OCI-LY7 (cell line): Measurements from ENCODE around the gene COL23A1. TPM values are rescaled to one million over a fixed set of nuclear protein-coding genes. Genes with fewer than 3 reads are reported as not detected.

Experiments used
- BruUV-seq: library from RNA; stranded (reverse); fragments of 400-500 nt; replicated peaks from 2 replicates; lab custom pipeline; 2021; lab: Mats Ljungman, UMichigan
- CTCF ChIA-PET: fragments of 300-600 bp; sonication (Branson Sonifier 250); formaldehyde crosslinking; loops from one replicate; lab custom pipeline; 2022; ENCODE audit warnings: antibody characterized with exemption; ENCODE audit not compliant: unreplicated experiment; lab: Charles Lee
- POLR2A ChIA-PET: fragments of 300-600 bp; sonication (Branson Sonifier 250); formaldehyde crosslinking; loops from one replicate; lab custom pipeline; 2022; ENCODE audit warnings: antibody characterized with exemption; lab: Charles Lee
- DNase-seq: peaks from one replicate; pipeline ENCODE4 v3.0.0-alpha.2; 2015; ENCODE audit warnings: low spot score
- H2AFZ ChIP-seq: fragments of 200-600 bp; sonication (generic), shearing (Covaris generic); 2 replicates; pipeline ENCODE4 v1.6.1; 2014; ENCODE audit warnings: mild to moderate bottlenecking, antibody characterized with exemption, low read length, moderate library complexity
- H3K27ac ChIP-seq: fragments of 200-600 bp; sonication (generic); 2 replicates; pipeline ENCODE4 v1.5.1; 2014; ENCODE audit warnings: mixed run types, low read depth, mild to moderate bottlenecking, moderate library complexity, low read length, inconsistent platforms; ENCODE audit not compliant: poor library complexity, severe bottlenecking
- H3K36me3 ChIP-seq: fragments of 200-600 bp; sonication (generic); 2 replicates; pipeline ENCODE4 v1.6.1; 2014; ENCODE audit warnings: mild to moderate bottlenecking, antibody characterized with exemption, low read length, moderate library complexity, mixed read lengths; ENCODE audit not compliant: insufficient read depth
- H3K4me1 ChIP-seq: fragments of 200-600 bp; sonication (generic); 2 replicates; pipeline ENCODE4 v1.5.1; 2014; ENCODE audit warnings: mild to moderate bottlenecking, low read length; ENCODE audit not compliant: insufficient read depth, poor library complexity, severe bottlenecking
- H3K4me2 ChIP-seq: fragments of 200-600 bp; sonication (generic); 2 replicates; pipeline ENCODE4 v1.6.1; 2014; ENCODE audit warnings: mild to moderate bottlenecking, low read length
- H3K4me3 ChIP-seq: fragments of 200-600 bp; sonication (generic); 2 replicates; pipeline ENCODE4 v1.5.1; 2014; ENCODE audit warnings: mild to moderate bottlenecking, low read depth, low read length; ENCODE audit not compliant: poor library complexity, severe bottlenecking
- H3K79me2 ChIP-seq: fragments of 200-600 bp; sonication (generic); 2 replicates; pipeline ENCODE4 v1.6.1; 2016; ENCODE audit warnings: low read depth, mild to moderate bottlenecking, low read length, moderate library complexity, mixed read lengths; ENCODE audit not compliant: insufficient read depth
- H3K9me2 ChIP-seq: fragments of 200-600 bp; sonication (generic); 2 replicates; pipeline ENCODE4 v1.6.1; 2016; ENCODE audit warnings: mild to moderate bottlenecking, low read length, mixed read lengths; ENCODE audit not compliant: insufficient read depth
- H3K9me3 ChIP-seq: fragments of 200-600 bp; sonication (generic); 2 replicates; pipeline ENCODE4 v1.6.1; 2014; ENCODE audit warnings: mild to moderate bottlenecking, mixed run types, low read length, mixed read lengths
- H4K20me1 ChIP-seq: fragments of 200-600 bp; sonication (generic); 2 replicates; pipeline ENCODE4 v1.6.1; 2014; ENCODE audit warnings: mild to moderate bottlenecking, antibody characterized with exemption, low read length, moderate library complexity, mixed read lengths; ENCODE audit not compliant: insufficient read depth
- EZH2phosphoT487 ChIP-seq: fragments of 200-600 bp; sonication (generic); IDR thresholded peaks from 2 replicates; pipeline ENCODE4 v1.6.1; 2018; ENCODE audit warnings: low read depth, borderline replicate concordance, mild to moderate bottlenecking, mixed run types, antibody characterized with exemption, low read length, moderate library complexity, mixed read lengths
- intact Hi-C: fragments of 100-400 bp; cut with micrococcal nuclease; formaldehyde crosslinking; loops from one replicate; pipeline ENCODE4 v1.10.0; 2022; ENCODE audit not compliant: unreplicated experiment
- total RNA-seq, 2 experiments: library from RNA; depleted of rRNA in 1 of 2; stranded (reverse); fragments of >200 nt in 1 of 2; shearing (Covaris generic) in 1 of 2; gene quantifications; 2 replicates each; pipeline ENCODE4 v1.2.3, GENCODE V29; 2014 to 2022
- TF ChIP-seq, protein P1 (sequence below): fragments of 200-600 bp; sonication (generic); conservative IDR thresholded peaks from 2 replicates; pipeline ENCODE4 v1.5.1; 2014; ENCODE audit warnings: mild to moderate bottlenecking, antibody characterized with exemption, low read length, moderate library complexity, mixed read lengths

Gene COL23A1
- total RNA-seq, 2 experiments from 2014 or later: 0.53 TPM; not detected in 1

DNA sequence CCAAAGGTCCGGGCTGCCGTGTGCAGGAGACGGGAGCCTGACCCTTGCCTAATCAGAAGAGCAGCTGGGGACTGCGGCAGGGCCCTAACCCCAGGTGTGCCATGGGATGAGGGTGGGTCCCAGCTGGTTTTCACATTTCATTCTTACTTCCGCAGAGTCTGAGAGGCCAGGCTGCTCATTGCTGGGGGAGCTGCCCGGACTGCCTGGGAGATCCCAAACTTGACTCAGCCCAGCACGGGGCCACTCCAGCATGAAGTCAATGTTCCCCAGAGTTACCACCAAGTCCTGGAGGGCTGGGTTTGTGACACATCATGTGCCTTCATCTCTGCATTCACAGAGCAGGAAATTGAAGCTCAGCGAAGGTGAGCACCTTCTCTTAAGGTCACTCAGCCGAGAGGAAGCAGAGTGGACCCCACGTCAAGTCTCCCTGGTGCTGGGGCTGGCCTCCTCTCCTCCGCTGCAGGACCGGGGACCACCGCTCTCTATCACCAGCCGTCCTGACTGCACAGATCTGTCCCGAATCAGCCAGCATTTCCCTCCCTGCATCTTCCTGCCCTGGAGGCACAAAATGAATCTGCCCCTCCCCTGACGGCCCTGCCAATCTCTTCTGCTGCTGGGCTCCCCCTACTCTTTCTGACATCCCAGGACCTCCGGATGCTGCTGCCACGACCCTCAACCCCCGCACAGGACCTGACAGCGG lies 303.0 kb downstream of the COL23A1 start:
- CTCF ChIA-PET: no interaction called here
- H3K36me3 ChIP-seq: no peaks in the 10 kb centered on the region
- H3K9me2 ChIP-seq: no peaks in the 10 kb centered on the region
- H4K20me1 ChIP-seq: no peaks in the 10 kb centered on the region
- no peaks in the 10 kb centered on the region for H3K4me1 ChIP-seq
- no peak overlapping the region for H3K4me3 ChIP-seq
- no peak overlapping the region for H2AFZ ChIP-seq
- intact Hi-C loops: no loop called here
- H3K4me2 ChIP-seq: no peak overlapping the region
- POLR2A ChIA-PET: no interaction called here
- H3K79me2 ChIP-seq: no peaks in the 10 kb centered on the region
- H3K9me3 ChIP-seq: peaks cover 8% of the 10 kb centered on the region; the same call in 1 of the 2 replicates
- DNase-seq: no peak
- BruUV-seq: no TSS peak
- no peak for TF ChIP-seq EZH2phosphoT487
- TF ChIP-seq, protein P1, sequence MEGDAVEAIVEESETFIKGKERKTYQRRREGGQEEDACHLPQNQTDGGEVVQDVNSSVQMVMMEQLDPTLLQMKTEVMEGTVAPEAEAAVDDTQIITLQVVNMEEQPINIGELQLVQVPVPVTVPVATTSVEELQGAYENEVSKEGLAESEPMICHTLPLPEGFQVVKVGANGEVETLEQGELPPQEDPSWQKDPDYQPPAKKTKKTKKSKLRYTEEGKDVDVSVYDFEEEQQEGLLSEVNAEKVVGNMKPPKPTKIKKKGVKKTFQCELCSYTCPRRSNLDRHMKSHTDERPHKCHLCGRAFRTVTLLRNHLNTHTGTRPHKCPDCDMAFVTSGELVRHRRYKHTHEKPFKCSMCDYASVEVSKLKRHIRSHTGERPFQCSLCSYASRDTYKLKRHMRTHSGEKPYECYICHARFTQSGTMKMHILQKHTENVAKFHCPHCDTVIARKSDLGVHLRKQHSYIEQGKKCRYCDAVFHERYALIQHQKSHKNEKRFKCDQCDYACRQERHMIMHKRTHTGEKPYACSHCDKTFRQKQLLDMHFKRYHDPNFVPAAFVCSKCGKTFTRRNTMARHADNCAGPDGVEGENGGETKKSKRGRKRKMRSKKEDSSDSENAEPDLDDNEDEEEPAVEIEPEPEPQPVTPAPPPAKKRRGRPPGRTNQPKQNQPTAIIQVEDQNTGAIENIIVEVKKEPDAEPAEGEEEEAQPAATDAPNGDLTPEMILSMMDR: no peak
- no peak overlapping the region for H3K27ac ChIP-seq

DNA sequence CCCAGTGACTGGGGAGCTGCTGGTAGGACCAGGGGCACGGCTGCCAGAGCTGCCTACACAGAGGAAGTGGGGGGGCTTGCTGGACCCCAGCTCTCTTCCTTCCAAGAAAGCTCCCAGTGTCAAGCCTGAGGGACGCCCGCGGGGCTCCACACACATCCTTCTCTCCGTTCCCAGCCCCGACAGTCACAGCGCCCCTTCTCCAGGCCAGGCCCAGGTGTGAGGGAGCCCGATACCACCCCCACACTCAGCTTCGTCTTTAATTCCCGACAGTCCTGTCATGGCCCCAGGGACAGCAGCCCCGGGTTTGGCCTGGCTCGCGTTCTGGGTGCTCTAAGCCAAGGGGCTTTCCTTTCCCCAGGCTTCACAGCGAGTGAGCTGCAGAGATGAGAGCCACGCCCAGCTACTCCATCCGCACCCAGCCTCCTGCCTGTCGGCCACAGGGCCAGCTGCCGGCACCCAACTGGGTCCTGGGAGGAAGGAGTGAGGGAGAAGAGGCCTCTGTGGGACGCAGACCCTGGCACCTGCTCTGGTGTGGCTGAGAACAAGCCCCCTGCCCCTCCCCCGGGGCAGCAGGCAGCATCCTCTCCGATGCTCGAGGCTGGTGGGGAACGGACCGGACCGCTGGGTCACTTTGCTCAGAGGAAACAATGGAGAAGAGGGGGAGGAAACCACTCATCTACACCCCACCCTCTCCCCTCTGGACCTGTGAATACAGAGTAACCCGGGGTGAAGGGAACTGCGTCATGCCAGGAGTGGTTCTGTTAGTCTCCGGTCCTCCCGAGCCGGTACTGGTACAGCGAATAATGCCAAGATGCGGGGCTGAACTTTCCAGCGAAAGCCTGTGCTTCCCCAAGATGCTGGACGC lies 303.7 kb downstream of the COL23A1 start:
- no peak for TF ChIP-seq EZH2phosphoT487
- TF ChIP-seq, protein P1: no peak
- H3K79me2 ChIP-seq: no peaks in the 10 kb centered on the region
- no peaks in the 10 kb centered on the region for H3K36me3 ChIP-seq
- no peak overlapping the region for H3K27ac ChIP-seq
- ChIA-PET POLR2A (no interaction called here), CTCF (no interaction called here)
- DNase-seq: no peak
- BruUV-seq: no TSS peak
- no peak overlapping the region for H3K4me2 ChIP-seq
- H3K4me3 ChIP-seq: no peak overlapping the region
- no peaks in the 10 kb centered on the region for H4K20me1 ChIP-seq
- H3K4me1 ChIP-seq: no peaks in the 10 kb centered on the region
- intact Hi-C loops: no loop called here
- no peak overlapping the region for H2AFZ ChIP-seq
- peaks cover 8% of the 10 kb centered on the region; the same call in 1 of the 2 replicates for H3K9me3 ChIP-seq
- H3K9me2 ChIP-seq: no peaks in the 10 kb centered on the region
